D721Med (cell line): Measurements from ENCODE around the gene ZAP70.

ENCODE experiments used
- DNase-seq: peaks from one replicate; pipeline ENCODE4 v3.0.0; 2011; ENCODE audit warnings: low spot score; ENCODE audit not compliant: insufficient read length
- FAIRE-seq: peaks from 2 replicates; lab custom pipeline; 2011; peaks lifted over from hg19 to GRCh38; lab: Jason Lieb, UNC
- CTCF ChIP-seq: IDR thresholded peaks from 2 replicates; pipeline ENCODE4 v1.5.1; 2012; ENCODE audit warnings: mild to moderate bottlenecking, control low read depth; ENCODE audit not compliant: insufficient read depth; ENCODE audit errors: missing control alignments

The ZAP70 gene

GRCh38 chr2:97774425-97774824 lies 61.0 kb downstream of the ZAP70 start:
- DNase-seq, result no peak
- FAIRE-seq, result no peak
- TF ChIP-seq CTCF, result no peak

GRCh38 chr2:97775074-97775473 lies 61.7 kb downstream of the ZAP70 start:
- FAIRE-seq (no peak), DNase-seq (no peak)
- TF ChIP-seq CTCF, result no peak

GRCh38 chr2:97779141-97779540 lies 65.8 kb downstream of the ZAP70 start:
- DNase-seq, result no peak
- TF ChIP-seq CTCF, result no peak
- no peak for FAIRE-seq

- DNase-seq (no peak), FAIRE-seq (no peak)
- TF ChIP-seq CTCF, result no peak
These were observed 68.6 kb downstream of the ZAP70 start for GRCh38 chr2:97781981-97782380.

- no peak for TF ChIP-seq CTCF
- DNase-seq (no peak), FAIRE-seq (no peak)
These were observed 71.6 kb downstream of the ZAP70 start for GRCh38 chr2:97784953-97785352.

GRCh38 chr2:97785818-97786217 lies 72.4 kb downstream of the ZAP70 start:
- FAIRE-seq (no peak), DNase-seq (no peak)
- no peak for TF ChIP-seq CTCF

DNA sequence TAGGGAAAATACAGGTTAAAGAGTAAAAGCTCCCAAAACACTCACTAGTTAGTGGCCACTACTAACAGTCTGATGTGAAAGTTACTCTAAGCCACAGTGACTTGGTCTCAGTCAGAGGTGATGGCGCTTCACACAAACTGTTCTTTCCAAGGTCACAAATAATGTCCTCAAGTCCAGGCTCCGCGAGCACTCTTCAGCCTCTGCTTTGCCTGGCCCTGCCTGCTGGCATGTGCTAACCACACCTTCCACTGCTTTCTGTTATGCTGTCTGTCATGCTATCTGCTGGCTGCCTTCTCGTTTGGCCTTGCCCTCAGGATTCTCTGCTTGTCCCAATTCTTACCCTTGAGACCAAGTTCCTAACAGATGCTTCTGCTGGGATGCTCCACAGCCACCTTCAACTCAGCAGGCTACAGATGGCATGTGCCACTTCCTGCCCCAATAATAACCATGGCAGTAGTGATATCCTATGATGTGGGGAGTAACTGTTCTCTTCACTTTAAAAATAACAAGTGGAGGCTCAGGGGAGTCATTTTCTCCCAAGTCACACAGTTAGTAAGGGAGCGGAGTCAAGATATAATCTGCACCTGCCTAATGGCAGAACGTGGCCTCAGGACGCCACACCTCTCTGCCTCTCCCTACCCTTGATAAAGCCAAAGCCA lies 75.7 kb downstream of the ZAP70 start:
- no peak for TF ChIP-seq CTCF
- FAIRE-seq (no peak), DNase-seq (no peak)
